ENCODE measurements around the gene RAB44.

Gene RAB44

GRCh38 chr6:36682328-36683144 is 15.1 kb upstream of the RAB44 start:
- no peaks in the 10 kb centered on the region for H3K9me3 ChIP-seq (ENCODE audit: insufficient read depth, low read length)
- H3K4me2 ChIP-seq (ENCODE audit: low read length) = peak overlapping the region; percentile 97
- peaks cover 46% of the 10 kb centered on the region for H4K20me1 ChIP-seq (ENCODE audit: insufficient read depth, low read length)
- H3K4me1 ChIP-seq (ENCODE audit: low read length) = peaks cover 47% of the 10 kb centered on the region
- H3K36me3 ChIP-seq (replicated peaks; ENCODE audit: low read depth, low read length) = peaks cover 60% of the 10 kb centered on the region
- 0 out of 2 replicates have a peak, but pooled peaks have one; percentile 6 for TF ChIP-seq CTCF (IDR thresholded peaks at IDR 0.05; ENCODE audit: low read depth, low read length)
- no peak for TF ChIP-seq EZH2phosphoT487 (IDR thresholded peaks at IDR 0.05; ENCODE audit: low read depth)
- peak overlapping the region; percentile 97 for H3K27ac ChIP-seq (ENCODE audit: low read length)
- H3K79me2 ChIP-seq (ENCODE audit: low read length) = peaks cover 71% of the 10 kb centered on the region
- H3K9ac ChIP-seq (ENCODE audit: low read length) = peak overlapping the region; percentile 99
- H3K27me3 ChIP-seq (ENCODE audit: low read depth, low read length) = no peaks in the 10 kb centered on the region
- H3K4me3 ChIP-seq (ENCODE audit: low read length) = peak overlapping the region; percentile 96
- no peak overlapping the region for H2AFZ ChIP-seq (ENCODE audit: low read depth, low read length)

- H3K27ac ChIP-seq (ENCODE audit: low read length) = peak overlapping the region; percentile 97
- H3K27me3 ChIP-seq (ENCODE audit: low read depth, low read length) = no peaks in the 10 kb centered on the region
- peaks cover 60% of the 10 kb centered on the region for H3K36me3 ChIP-seq (replicated peaks; ENCODE audit: low read depth, low read length)
- peaks cover 46% of the 10 kb centered on the region for H4K20me1 ChIP-seq (ENCODE audit: insufficient read depth, low read length)
- no peaks in the 10 kb centered on the region for H3K9me3 ChIP-seq (ENCODE audit: insufficient read depth, low read length)
- peaks cover 71% of the 10 kb centered on the region for H3K79me2 ChIP-seq (ENCODE audit: low read length)
- H2AFZ ChIP-seq (ENCODE audit: low read depth, low read length) = no peak overlapping the region
- H3K9ac ChIP-seq (ENCODE audit: low read length) = peak overlapping the region; percentile 88
- no peak for TF ChIP-seq EZH2phosphoT487 (IDR thresholded peaks at IDR 0.05; ENCODE audit: low read depth)
- TF ChIP-seq CTCF (IDR thresholded peaks at IDR 0.05; ENCODE audit: low read depth, low read length) = no peak
- H3K4me2 ChIP-seq (ENCODE audit: low read length) = peak overlapping the region; percentile 97
- H3K4me3 ChIP-seq (ENCODE audit: low read length) = peak overlapping the region; percentile 71
- H3K4me1 ChIP-seq (ENCODE audit: low read length) = peaks cover 42% of the 10 kb centered on the region
These were observed 14.4 kb upstream of the RAB44 start for GRCh38 chr6:36683145-36683655.

GRCh38 chr6:36683656-36684446 is 13.8 kb upstream of the RAB44 start:
- peak overlapping the region; percentile 71 for H3K4me3 ChIP-seq (ENCODE audit: low read length)
- no peak overlapping the region for H2AFZ ChIP-seq (ENCODE audit: low read depth, low read length)
- peak overlapping the region; percentile 97 for H3K27ac ChIP-seq (ENCODE audit: low read length)
- H3K9ac ChIP-seq (ENCODE audit: low read length) = peak overlapping the region; percentile 88
- peaks cover 60% of the 10 kb centered on the region for H3K36me3 ChIP-seq (replicated peaks; ENCODE audit: low read depth, low read length)
- H3K4me2 ChIP-seq (ENCODE audit: low read length) = peak overlapping the region; percentile 97
- H3K4me1 ChIP-seq (ENCODE audit: low read length) = peaks cover 44% of the 10 kb centered on the region
- H4K20me1 ChIP-seq (ENCODE audit: insufficient read depth, low read length) = peaks cover 44% of the 10 kb centered on the region
- no peaks in the 10 kb centered on the region for H3K27me3 ChIP-seq (ENCODE audit: low read depth, low read length)
- H3K9me3 ChIP-seq (ENCODE audit: insufficient read depth, low read length) = no peaks in the 10 kb centered on the region
- peaks cover 68% of the 10 kb centered on the region for H3K79me2 ChIP-seq (ENCODE audit: low read length)
- TF ChIP-seq EZH2phosphoT487 (IDR thresholded peaks at IDR 0.05; ENCODE audit: low read depth) (no peak), CTCF (IDR thresholded peaks at IDR 0.05; ENCODE audit: low read depth, low read length) (no peak)

- peaks cover 44% of the 10 kb centered on the region for H3K4me1 ChIP-seq (ENCODE audit: low read length)
- peaks cover 54% of the 10 kb centered on the region for H3K36me3 ChIP-seq (replicated peaks; ENCODE audit: low read depth, low read length)
- peak overlapping the region; percentile 97 for H3K27ac ChIP-seq (ENCODE audit: low read length)
- H3K4me2 ChIP-seq (ENCODE audit: low read length) = 0 out of 2 replicates have a peak overlapping the region, but pooled peaks have one; percentile 97
- H4K20me1 ChIP-seq (ENCODE audit: insufficient read depth, low read length) = peaks cover 38% of the 10 kb centered on the region
- no peaks in the 10 kb centered on the region for H3K27me3 ChIP-seq (ENCODE audit: low read depth, low read length)
- H3K9me3 ChIP-seq (ENCODE audit: insufficient read depth, low read length) = no peaks in the 10 kb centered on the region
- no peak overlapping the region for H3K4me3 ChIP-seq (ENCODE audit: low read length)
- H3K79me2 ChIP-seq (ENCODE audit: low read length) = peaks cover 62% of the 10 kb centered on the region
- no peak overlapping the region for H2AFZ ChIP-seq (ENCODE audit: low read depth, low read length)
- TF ChIP-seq CTCF (IDR thresholded peaks at IDR 0.05; ENCODE audit: low read depth, low read length) (no peak), EZH2phosphoT487 (IDR thresholded peaks at IDR 0.05; ENCODE audit: low read depth) (no peak)
- H3K9ac ChIP-seq (ENCODE audit: low read length) = no peak overlapping the region
These were observed 13.2 kb upstream of the RAB44 start for GRCh38 chr6:36684447-36684812.

Measured in OCI-LY3 (cell line).